Measurements from ENCODE around the gene DNLZ. TPM values are rescaled to one million over a fixed set of nuclear protein-coding genes. Genes with fewer than 3 reads are reported as not detected.

DNLZ gene
- total RNA-seq, 2 experiments from 2014 or later: 15.4 to 17.0 TPM

DNA sequence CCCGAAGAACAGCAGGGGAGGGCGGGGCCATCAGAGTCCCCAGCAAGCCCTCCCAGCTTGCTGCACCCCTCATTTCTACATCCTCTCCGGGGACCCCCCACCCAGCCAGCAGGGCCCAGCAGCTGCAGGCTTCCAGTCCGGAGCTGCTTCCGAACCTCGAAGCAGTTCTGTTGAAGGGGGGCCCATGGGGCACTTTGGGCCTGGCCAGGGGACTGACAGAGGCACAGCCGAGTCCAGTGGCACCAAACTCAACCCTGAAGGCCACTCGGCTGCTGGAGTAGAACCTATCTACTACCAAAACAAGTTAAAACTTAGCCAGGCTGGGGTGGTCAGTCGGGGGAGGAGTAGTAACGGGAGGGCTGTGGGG, 51.6 kb downstream of the DNLZ start:
- no peak overlapping the region for H3K4me3 Mint-ChIP-seq
- ATAC-seq (ENCODE audit: low read depth) (no peak), DNase-seq (no peak)
- peaks cover 5% of the 10 kb centered on the region for H3K4me1 Mint-ChIP-seq
- H3K36me3 Mint-ChIP-seq: peaks cover 2% of the 10 kb centered on the region
- POLR2A ChIA-PET: no interaction called here
- no peak overlapping the region for H3K27ac Mint-ChIP-seq
- peaks cover 15% of the 10 kb centered on the region for H3K9me3 Mint-ChIP-seq
- H3K27me3 Mint-ChIP-seq: no peaks in the 10 kb centered on the region

DNA sequence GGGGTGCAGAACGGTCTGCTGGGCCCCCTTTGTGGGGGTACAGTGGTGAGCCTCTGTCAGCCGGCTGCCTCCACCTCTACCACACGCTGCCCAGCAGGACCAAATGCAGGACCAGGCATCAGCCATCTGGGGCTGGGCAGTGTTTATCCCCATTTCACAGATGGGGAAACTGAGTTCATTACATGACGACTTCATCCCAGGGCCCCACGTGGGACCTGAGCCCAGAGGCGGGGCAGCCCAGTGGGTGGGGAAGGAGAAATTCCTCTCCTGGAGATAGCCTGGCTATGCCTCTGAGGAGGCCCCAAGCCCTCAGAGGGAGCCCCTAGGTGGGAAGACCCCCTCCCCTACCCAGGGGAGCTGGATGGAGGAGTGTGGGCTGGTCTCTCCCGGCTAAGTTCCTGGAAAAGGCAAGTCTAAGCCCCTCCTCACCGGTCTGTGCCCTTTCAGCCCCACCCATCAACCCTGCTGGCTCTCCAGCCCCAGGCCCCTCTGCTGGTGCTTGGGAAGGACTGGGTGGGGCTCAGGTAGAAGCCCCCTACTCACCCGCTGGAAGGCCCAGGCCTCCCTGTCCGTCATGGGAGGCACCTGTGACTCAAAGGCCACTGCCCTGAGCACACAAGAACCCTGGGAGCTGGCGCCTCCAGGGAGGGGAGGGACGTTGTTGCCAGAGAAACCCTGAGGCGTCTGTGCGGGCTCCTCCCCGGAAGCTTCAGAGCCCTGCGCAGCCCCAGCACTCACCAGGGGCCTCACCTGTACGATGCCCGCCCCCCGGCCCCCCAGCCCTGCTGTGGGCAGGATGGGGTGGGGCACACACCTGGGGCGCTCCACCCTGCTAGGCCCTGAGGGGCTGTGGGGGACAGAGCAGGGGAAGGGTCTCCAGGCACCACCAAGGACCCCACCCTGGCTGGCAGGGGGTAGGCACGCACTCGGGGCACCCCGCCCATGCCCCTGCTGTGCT, 52.2 kb downstream of the DNLZ start:
- ATAC-seq (ENCODE audit: low read depth) (peak; percentile 44), DNase-seq (no peak)
- Mint-ChIP-seq H3K36me3 (peaks cover 2% of the 10 kb centered on the region), H3K27me3 (no peaks in the 10 kb centered on the region), H3K9me3 (peaks cover 14% of the 10 kb centered on the region), H3K4me1 (peaks cover 3% of the 10 kb centered on the region), H3K27ac (no peak overlapping the region), H3K4me3 (no peak overlapping the region)
- POLR2A ChIA-PET: no interaction called here

DNA sequence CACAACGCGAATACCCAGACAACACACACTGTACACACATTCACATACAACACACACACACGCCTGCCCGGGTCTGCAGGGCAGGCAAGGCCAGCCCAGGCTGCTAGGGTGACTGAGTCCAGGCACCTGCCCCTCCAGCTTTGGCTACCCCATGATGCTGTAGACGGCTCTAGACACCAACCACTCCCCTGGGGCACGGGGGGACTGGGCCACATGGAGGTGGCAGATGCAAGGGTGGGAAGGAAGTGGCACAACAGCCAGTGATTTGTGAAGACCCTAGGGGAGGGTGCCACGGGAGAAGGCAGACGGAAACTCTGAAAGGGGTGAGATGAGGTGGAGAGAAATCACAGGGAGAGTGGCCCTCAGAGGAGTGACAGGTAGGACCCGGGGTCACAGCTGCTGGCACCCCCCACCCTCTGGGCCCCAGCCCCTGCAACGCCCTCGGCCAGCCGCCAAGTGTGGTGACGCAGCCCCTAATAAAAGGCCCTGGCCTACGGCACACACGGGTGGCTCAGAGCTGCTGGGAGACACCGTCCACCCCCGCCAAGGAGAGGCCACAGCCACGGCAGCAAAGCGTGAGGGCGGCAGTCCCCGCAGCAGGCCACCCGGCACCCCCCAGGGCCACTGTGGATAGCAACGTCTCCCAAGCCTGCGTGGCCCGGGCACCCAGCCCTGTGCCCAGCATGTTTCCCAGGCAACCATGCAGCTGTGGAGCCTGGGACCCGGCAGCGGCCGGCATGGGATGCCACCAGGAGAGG, 53.1 kb downstream of the DNLZ start:
- ATAC-seq (ENCODE audit: low read depth): no peak
- Mint-ChIP-seq H3K9me3 (peaks cover 9% of the 10 kb centered on the region), H3K27ac (no peak overlapping the region), H3K36me3 (peaks cover 2% of the 10 kb centered on the region), H3K27me3 (no peaks in the 10 kb centered on the region), H3K4me1 (peaks cover 4% of the 10 kb centered on the region), H3K4me3 (no peak overlapping the region)
- POLR2A ChIA-PET: no interaction called here
- no peak for DNase-seq

DNA sequence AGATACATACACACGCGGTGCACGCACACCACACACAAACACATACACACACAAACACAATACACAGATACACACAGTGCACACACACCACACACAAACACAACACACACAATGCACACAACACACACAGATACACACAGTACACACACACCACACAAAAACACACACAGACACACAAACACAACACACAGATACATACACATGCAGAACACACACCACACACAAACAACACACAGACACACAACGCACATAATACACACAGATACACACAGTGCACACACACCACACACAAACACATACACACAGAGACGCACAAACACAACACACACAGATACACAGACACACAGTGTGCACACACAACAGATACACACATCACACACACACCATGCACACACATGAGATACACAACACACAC, 53.7 kb downstream of the DNLZ start:
- no peak for ATAC-seq (ENCODE audit: low read depth)
- peaks cover 5% of the 10 kb centered on the region for H3K9me3 Mint-ChIP-seq
- no peak for DNase-seq
- POLR2A ChIA-PET: no interaction called here
- no peaks in the 10 kb centered on the region for H3K36me3 Mint-ChIP-seq
- no peak overlapping the region for H3K27ac Mint-ChIP-seq
- H3K4me3 Mint-ChIP-seq: no peak overlapping the region
- no peaks in the 10 kb centered on the region for H3K27me3 Mint-ChIP-seq
- H3K4me1 Mint-ChIP-seq: peaks cover 4% of the 10 kb centered on the region

Other genes starting within 250 kb of the DNLZ start
- gene TMEM250, start 244.9 kb downstream of the DNLZ start, total RNA-seq: 10 to 100 TPM; 45.3 to 45.9 TPM
- not detected for gene LHX3, start 158.6 kb downstream of the DNLZ start, total RNA-seq
- 10 to 100 TPM; 12.4 to 12.8 TPM for gene QSOX2, start 117.9 kb downstream of the DNLZ start, total RNA-seq
- not detected for gene CCDC187, start 59.6 kb downstream of the DNLZ start, total RNA-seq
- 1 to 10 TPM; 5.0 to 6.0 TPM for gene GPSM1, start 36.2 kb downstream of the DNLZ start, total RNA-seq
- under 1 TPM; 0.45 to 0.61 TPM for gene CARD9, start 9.9 kb upstream of the DNLZ start, total RNA-seq
- gene SNAPC4, start 36.4 kb upstream of the DNLZ start, total RNA-seq: 1 to 10 TPM; 9.6 to 9.9 TPM
- 10 to 100 TPM; 55.5 to 56.2 TPM for gene ENTR1, start 46.9 kb upstream of the DNLZ start, total RNA-seq
- gene PMPCA, start 46.9 kb upstream of the DNLZ start, total RNA-seq: 10 to 100 TPM; 60.6 to 65.6 TPM
- 10 to 100 TPM; 22.8 to 23.0 TPM for gene INPP5E, start 76.1 kb upstream of the DNLZ start, total RNA-seq
- gene SEC16A, start 119.3 kb upstream of the DNLZ start, total RNA-seq: 10 to 100 TPM; 88.0 to 90.2 TPM
- 10 to 100 TPM; 67.0 to 70.2 TPM for gene NOTCH1, start 182.3 kb upstream of the DNLZ start, total RNA-seq